Endothelial cell of umbilical vein (primary cell): ENCODE data around the gene NFIC. TPM values are rescaled to one million over a fixed set of nuclear protein-coding genes. Genes with fewer than 3 reads are reported as not detected.

Source experiments
- BruUV-seq: library from RNA; stranded (reverse); fragments of 400-500 nt; replicated peaks from 2 replicates; lab custom pipeline; 2021; lab: Mats Ljungman, UMichigan
- CTCF ChIA-PET: fragments of 300-600, 350-600 bp; sonication (Branson Sonifier 250); formaldehyde crosslinking; loops from one replicate; lab custom pipeline; 2021; ENCODE audit warnings: antibody characterized with exemption, inconsistent platforms; lab: Charles Lee
- POLR2A ChIA-PET: fragments of 300-600, 350-600 bp; sonication (Branson Sonifier 250); formaldehyde crosslinking; loops from one replicate; lab custom pipeline; 2021; ENCODE audit warnings: antibody characterized with exemption, inconsistent platforms; lab: Charles Lee
- DNase-seq: peaks from one replicate; pipeline ENCODE4 v3.0.0-alpha.2; 2011; ENCODE audit warnings: low read depth, low spot score
- FAIRE-seq: peaks from 2 replicates; lab custom pipeline; 2011; peaks lifted over from hg19 to GRCh38; lab: Jason Lieb, UNC
- H2AFZ ChIP-seq: 2 replicates; pipeline ENCODE4 v1.6.0; 2012; ENCODE audit warnings: low read depth, low read length, control low read depth, inconsistent platforms
- H3K27ac ChIP-seq: 2 replicates; pipeline ENCODE4 v1.5.1; 2011; ENCODE audit warnings: low read depth, mild to moderate bottlenecking, control low read depth, low read length, moderate library complexity; ENCODE audit not compliant: insufficient read depth
- H3K27me3 ChIP-seq, 2 experiments: 2 replicates each; pipeline versions ENCODE4 v1.6.0 to v1.6.1; 2011; ENCODE audit warnings: low read length in 2 of 2, mixed read lengths in 1 of 2; ENCODE audit not compliant: control insufficient read depth in 2 of 2, insufficient read depth in 2 of 2
- H3K36me3 ChIP-seq, 2 experiments: 2 replicates in 1 of 2; 3 replicates in 1 of 2; pipeline ENCODE4 v1.5.1; 2011; ENCODE audit warnings: low read length in 2 of 2, mild to moderate bottlenecking in 1 of 2, moderate library complexity in 1 of 2; ENCODE audit not compliant: control insufficient read depth in 2 of 2, insufficient read depth in 2 of 2; ENCODE audit errors: extremely low read depth in 1 of 2
- H3K4me1 ChIP-seq: 3 replicates; pipeline ENCODE4 v1.5.1; 2011; ENCODE audit warnings: mild to moderate bottlenecking, low read length; ENCODE audit not compliant: control insufficient read depth, insufficient read depth; ENCODE audit errors: extremely low read depth
- H3K4me2 ChIP-seq: 2 replicates; pipeline ENCODE4 v1.6.1; 2011; ENCODE audit warnings: low read length, control low read depth, mixed read lengths; ENCODE audit not compliant: insufficient read depth
- H3K4me3 ChIP-seq, 3 experiments: fragments of 200-600 bp in 1 of 3; sonication (generic), shearing (Covaris generic) in 1 of 3; replicated peaks in 1 of 3; 2 replicates each; pipeline ENCODE4 v1.5.1; 2011 to 2016; ENCODE audit warnings: control low read depth in 3 of 3, low read length in 3 of 3, mild to moderate bottlenecking in 2 of 3, inconsistent platforms in 1 of 3, low read depth in 1 of 3, moderate library complexity in 1 of 3; ENCODE audit not compliant: insufficient read depth in 1 of 3
- H3K79me2 ChIP-seq: 2 replicates; pipeline ENCODE4 v1.6.0; 2012; ENCODE audit warnings: low read length, inconsistent platforms; ENCODE audit not compliant: control insufficient read depth, insufficient read depth
- H3K9ac ChIP-seq: replicated peaks from 2 replicates; pipeline ENCODE3; 2011; ENCODE audit warnings: low read length, control low read depth; ENCODE audit not compliant: insufficient read depth; ENCODE audit errors: extremely low read depth
- H3K9me1 ChIP-seq: replicated peaks from 3 replicates; pipeline ENCODE4 v1.6.0; 2011; ENCODE audit warnings: mild to moderate bottlenecking, low read length; ENCODE audit not compliant: control insufficient read depth, insufficient read depth; ENCODE audit errors: extremely low read depth
- H3K9me3 ChIP-seq: replicated peaks from 2 replicates; pipeline ENCODE4 v1.5.1; 2012; ENCODE audit warnings: low read length, inconsistent platforms; ENCODE audit not compliant: control insufficient read depth, insufficient read depth
- H4K20me1 ChIP-seq: replicated peaks from 2 replicates; pipeline ENCODE3; 2011; ENCODE audit warnings: mild to moderate bottlenecking, low read length; ENCODE audit not compliant: control insufficient read depth, insufficient read depth; ENCODE audit errors: extremely low read depth
- EZH2 ChIP-seq: IDR thresholded peaks from 2 replicates; pipeline ENCODE4 v1.6.1; 2012; ENCODE audit warnings: borderline replicate concordance, low read depth, mild to moderate bottlenecking, moderate library complexity, low read length, inconsistent platforms; ENCODE audit not compliant: severe bottlenecking
- FOS ChIP-seq: IDR thresholded peaks from 2 replicates; pipeline ENCODE4 v1.6.1; 2011; ENCODE audit warnings: mild to moderate bottlenecking, low read length, moderate library complexity, borderline replicate concordance; ENCODE audit not compliant: insufficient read depth
- GATA2 ChIP-seq: IDR thresholded peaks from 2 replicates; pipeline ENCODE4 v1.7.0; 2011; ENCODE audit warnings: low read depth, mild to moderate bottlenecking, moderate library complexity, mixed read lengths, low read length; ENCODE audit not compliant: insufficient read length, insufficient read depth
- JUN ChIP-seq: IDR thresholded peaks from 2 replicates; pipeline ENCODE4 v1.6.1; 2011; ENCODE audit warnings: borderline replicate concordance, low read depth; ENCODE audit not compliant: insufficient read length, insufficient read depth
- MYC ChIP-seq: IDR thresholded peaks from one replicate; pipeline ENCODE4 v1.6.1; 2011; ENCODE audit warnings: mild to moderate bottlenecking, low read depth, low read length
- POLR2A ChIP-seq: IDR thresholded peaks from 2 replicates; pipeline ENCODE4 v1.6.1; 2012; ENCODE audit warnings: low read depth, mild to moderate bottlenecking, control low read depth, low read length
- POLR2AphosphoS5 ChIP-seq: IDR thresholded peaks from 2 replicates; pipeline ENCODE4 v1.6.1; 2012; ENCODE audit warnings: low read depth, mild to moderate bottlenecking, control low read depth, low read length, moderate library complexity; ENCODE audit not compliant: insufficient read depth
- dilution Hi-C: fragments of 300-500 bp; cut with MboI; formaldehyde crosslinking; loops from one replicate; pipeline ENCODE4 v1.15.0; 2019; ENCODE audit warnings: low sequenced_read_pairs; ENCODE audit not compliant: extremely low pct_ligation_motif_present
- intact Hi-C: fragments of 100-400 bp; cut with micrococcal nuclease; formaldehyde crosslinking; loops from one replicate; pipeline ENCODE4 v1.10.0; 2022
- polyA plus RNA-seq, 4 experiments: library from polyadenylated mRNA; depleted of rRNA in 3 of 4; stranded (reverse) in 3 of 4; unstranded in 1 of 4; fragments of >200 nt; gene quantifications; 2 replicates each; pipeline versions ENCODE4 v1.2.1 to v1.2.3, GENCODE V29; 2011 to 2012; ENCODE audit warnings: missing spikeins in 1 of 4
- total RNA-seq: library from RNA; stranded (reverse); gene quantifications from 2 replicates; pipeline ENCODE4 v1.2.3, GENCODE V29; 2021
- TF ChIP-seq, protein P1 (sequence below): IDR thresholded peaks from 2 replicates; pipeline ENCODE4 v1.6.1; 2011; ENCODE audit not compliant: insufficient read depth, insufficient read length
- TF ChIP-seq, protein P2 (sequence below), 2 donors: IDR thresholded peaks; 1 replicate in 1 of 2; 2 replicates in 1 of 2; pipeline ENCODE4 v1.5.1; 2011; ENCODE audit warnings: low read length in 2 of 2, mild to moderate bottlenecking in 2 of 2, moderate library complexity in 2 of 2, control low read depth in 1 of 2, inconsistent platforms in 1 of 2, low read depth in 1 of 2; ENCODE audit not compliant: insufficient read depth in 1 of 2; ENCODE audit errors: extremely low read depth in 1 of 2

NFIC gene
- total and polyA plus RNA-seq, 2 donors (not counting 3 experiments of a cell fraction or from before 2014, with no cell fraction given): 11.4 to 133 TPM

- ChIA-PET POLR2A (no interaction called here), CTCF (interaction anchor here (0.6 to 1.5 kb wide), 2 partner anchors 78 to 133 kb away, joined by 3 to 4 read pairs; no protein-coding TSS in a partner anchor)
- intact Hi-C loops (no loop called here), dilution Hi-C loops (no loop called here)
- H3K4me2 ChIP-seq: no peak overlapping the region
- TF ChIP-seq, protein P1, sequence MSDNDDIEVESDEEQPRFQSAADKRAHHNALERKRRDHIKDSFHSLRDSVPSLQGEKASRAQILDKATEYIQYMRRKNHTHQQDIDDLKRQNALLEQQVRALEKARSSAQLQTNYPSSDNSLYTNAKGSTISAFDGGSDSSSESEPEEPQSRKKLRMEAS: no peak
- TF ChIP-seq POLR2A: no peak
- no peak for TF ChIP-seq POLR2AphosphoS5
- TF ChIP-seq, protein P2, sequence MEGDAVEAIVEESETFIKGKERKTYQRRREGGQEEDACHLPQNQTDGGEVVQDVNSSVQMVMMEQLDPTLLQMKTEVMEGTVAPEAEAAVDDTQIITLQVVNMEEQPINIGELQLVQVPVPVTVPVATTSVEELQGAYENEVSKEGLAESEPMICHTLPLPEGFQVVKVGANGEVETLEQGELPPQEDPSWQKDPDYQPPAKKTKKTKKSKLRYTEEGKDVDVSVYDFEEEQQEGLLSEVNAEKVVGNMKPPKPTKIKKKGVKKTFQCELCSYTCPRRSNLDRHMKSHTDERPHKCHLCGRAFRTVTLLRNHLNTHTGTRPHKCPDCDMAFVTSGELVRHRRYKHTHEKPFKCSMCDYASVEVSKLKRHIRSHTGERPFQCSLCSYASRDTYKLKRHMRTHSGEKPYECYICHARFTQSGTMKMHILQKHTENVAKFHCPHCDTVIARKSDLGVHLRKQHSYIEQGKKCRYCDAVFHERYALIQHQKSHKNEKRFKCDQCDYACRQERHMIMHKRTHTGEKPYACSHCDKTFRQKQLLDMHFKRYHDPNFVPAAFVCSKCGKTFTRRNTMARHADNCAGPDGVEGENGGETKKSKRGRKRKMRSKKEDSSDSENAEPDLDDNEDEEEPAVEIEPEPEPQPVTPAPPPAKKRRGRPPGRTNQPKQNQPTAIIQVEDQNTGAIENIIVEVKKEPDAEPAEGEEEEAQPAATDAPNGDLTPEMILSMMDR (IDR thresholded peaks at IDR 0.05; ENCODE audit: extremely low read depth in 1 of 2, insufficient read depth in 1 of 2, low read depth in 1 of 2, low read length in 2 of 2): no peak
- no peak for TF ChIP-seq EZH2
- no peak for TF ChIP-seq JUN
- TF ChIP-seq MYC: no peak
- TF ChIP-seq FOS: no peak
- TF ChIP-seq GATA2: no peak
- H3K79me2 ChIP-seq: no peaks in the 10 kb centered on the region
- no peaks in the 10 kb centered on the region for H3K9me3 ChIP-seq
- no TSS peak for BruUV-seq
- H2AFZ ChIP-seq: no peak overlapping the region
- H3K4me3 ChIP-seq: no peak overlapping the region
- H3K9me1 ChIP-seq: no peaks in the 10 kb centered on the region
- FAIRE-seq (no peak), DNase-seq (no peak)
- H3K27ac ChIP-seq: no peak overlapping the region
- H3K27me3 ChIP-seq: no peaks in the 10 kb centered on the region
- H3K4me1 ChIP-seq: no peaks in the 10 kb centered on the region
- no peaks in the 10 kb centered on the region for H3K36me3 ChIP-seq
- no peaks in the 10 kb centered on the region for H4K20me1 ChIP-seq
- H3K9ac ChIP-seq: no peak overlapping the region
Observed at GRCh38 chr19:3351702-3352447, 14.5 kb upstream of the NFIC start.
